A673 (cell line): Measurements from ENCODE around the gene TCF15. TPM values are rescaled to one million over a fixed set of nuclear protein-coding genes. Genes with fewer than 3 reads are reported as not detected.

Experiments used
- BruUV-seq: library from RNA; stranded (reverse); fragments of 400-500 nt; replicated peaks from 2 replicates; lab custom pipeline; 2021; lab: Mats Ljungman, UMichigan
- CTCF ChIA-PET: fragments of 300-600 bp; sonication (Branson Sonifier 250); formaldehyde crosslinking; loops from one replicate; lab custom pipeline; 2022; ENCODE audit warnings: antibody characterized with exemption; lab: Charles Lee
- POLR2A ChIA-PET: fragments of 300-600 bp; sonication (Branson Sonifier 250); formaldehyde crosslinking; loops from one replicate; lab custom pipeline; 2022; ENCODE audit warnings: antibody characterized with exemption; ENCODE audit not compliant: low non-redundant PET; lab: Charles Lee
- DNase-seq: peaks from one replicate; pipeline ENCODE4 v3.0.0-alpha.2; 2015; ENCODE audit warnings: low spot score
- H3K27ac ChIP-seq: fragments of 200-600 bp; sonication (generic); 2 replicates; pipeline ENCODE4 v1.5.1; 2016; ENCODE audit warnings: mixed run types, low read depth, mild to moderate bottlenecking, mixed read lengths, antibody characterized with exemption, low read length; ENCODE audit not compliant: poor library complexity, severe bottlenecking
- H3K27me3 ChIP-seq: fragments of 200-600 bp; sonication (generic); replicated peaks from 2 replicates; pipeline ENCODE4 v1.6.1; 2017; ENCODE audit warnings: mixed run types, low read depth, mild to moderate bottlenecking, mixed read lengths, antibody characterized with exemption, low read length; ENCODE audit not compliant: insufficient read depth, poor library complexity
- H3K36me3 ChIP-seq: fragments of 200-600 bp; sonication (generic); 2 replicates; pipeline ENCODE4 v1.6.1; 2016; ENCODE audit warnings: mixed run types, mild to moderate bottlenecking, mixed read lengths, antibody characterized with exemption, low read length; ENCODE audit not compliant: insufficient read depth, poor library complexity, severe bottlenecking
- H3K4me1 ChIP-seq: fragments of 200-600 bp; sonication (generic); 2 replicates; pipeline ENCODE4 v1.6.1; 2017; ENCODE audit warnings: mixed run types, mild to moderate bottlenecking, mixed read lengths, antibody characterized with exemption, low read length; ENCODE audit not compliant: insufficient read depth, poor library complexity, severe bottlenecking
- H3K4me3 ChIP-seq: fragments of 200-600 bp; sonication (generic); 2 replicates; pipeline ENCODE4 v1.5.1; 2016; ENCODE audit warnings: low read depth, mixed run types, mild to moderate bottlenecking, mixed read lengths, low read length; ENCODE audit not compliant: poor library complexity, severe bottlenecking
- H3K9me3 ChIP-seq: fragments of 200-600 bp; sonication (generic); 2 replicates; pipeline ENCODE4 v1.6.1; 2016; ENCODE audit warnings: mixed run types, low read depth, mild to moderate bottlenecking, mixed read lengths, antibody characterized with exemption, low read length; ENCODE audit not compliant: poor library complexity, severe bottlenecking
- CTCF ChIP-seq: fragments of 300-800, 200-600 bp; sonication (generic); conservative IDR thresholded peaks from 2 replicates; pipeline ENCODE4 v1.5.1; 2017; ENCODE audit warnings: low read depth, mild to moderate bottlenecking, antibody characterized with exemption, low read length, moderate library complexity, mixed read lengths
- EZH2 ChIP-seq: fragments of 200-600 bp; sonication (generic); IDR thresholded peaks from 2 replicates; pipeline ENCODE4 v1.6.1; 2017; ENCODE audit warnings: borderline replicate concordance, low read depth, mild to moderate bottlenecking, mixed read lengths, antibody characterized with exemption, low read length; ENCODE audit not compliant: poor library complexity, severe bottlenecking
- intact Hi-C: fragments of 100-400 bp; cut with micrococcal nuclease; formaldehyde crosslinking; loops from one replicate; pipeline ENCODE4 v1.10.0; 2022; ENCODE audit not compliant: unreplicated experiment
- total RNA-seq: library from RNA; stranded (reverse); gene quantifications from 2 replicates; pipeline ENCODE4 v1.2.3, GENCODE V29; 2021

The TCF15 gene
- total RNA-seq, 1 experiment from 2014 or later, result 0.24 TPM

GRCh38 chr20:637559-637958, 27.4 kb upstream of the TCF15 start:
- no TSS peak for BruUV-seq
- Histone ChIP-seq H3K9me3 (no peaks in the 10 kb centered on the region), H3K27me3 (no peaks in the 10 kb centered on the region), H3K27ac (no peak overlapping the region), H3K36me3 (no peaks in the 10 kb centered on the region), H3K4me1 (no peaks in the 10 kb centered on the region), H3K4me3 (no peak overlapping the region)
- TF ChIP-seq EZH2 (no peak), CTCF (no peak)
- ChIA-PET CTCF (no interaction called here), POLR2A (no interaction called here)
- DNase-seq, result no peak
- intact Hi-C loops, result no loop called here

DNA sequence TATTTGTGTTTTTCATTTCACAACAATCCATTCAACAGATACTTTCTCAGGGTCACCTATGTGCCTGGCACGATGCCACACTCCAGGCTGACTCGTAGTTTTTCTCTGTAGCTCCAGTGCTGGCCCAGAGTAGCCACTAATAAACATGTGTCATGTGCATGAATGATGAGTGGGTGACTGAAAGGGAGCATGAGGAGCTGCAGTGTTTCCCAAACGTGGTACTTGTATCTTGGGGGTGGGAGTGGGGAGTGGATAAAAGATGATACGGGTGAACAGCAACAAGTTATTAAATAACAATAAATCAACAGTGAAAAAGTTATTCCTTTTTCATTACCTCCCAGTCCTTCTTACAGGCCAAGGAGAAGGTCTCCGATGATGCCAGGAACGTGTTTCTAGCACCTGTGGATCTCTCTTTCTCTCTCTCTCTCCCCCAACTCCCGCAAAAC, 25.8 kb upstream of the TCF15 start:
- TF ChIP-seq CTCF, result no peak
- TF ChIP-seq EZH2, result no peak
- intact Hi-C loops, result no loop called here
- H3K4me1 ChIP-seq, result no peaks in the 10 kb centered on the region
- no peak overlapping the region for H3K4me3 ChIP-seq
- no peaks in the 10 kb centered on the region for H3K27me3 ChIP-seq
- ChIA-PET CTCF (no interaction called here), POLR2A (no interaction called here)
- no peak overlapping the region for H3K27ac ChIP-seq
- no peak for DNase-seq
- H3K9me3 ChIP-seq, result no peaks in the 10 kb centered on the region
- BruUV-seq, result no TSS peak
- no peaks in the 10 kb centered on the region for H3K36me3 ChIP-seq

GRCh38 chr20:635028-635892, 25.2 kb upstream of the TCF15 start:
- TF ChIP-seq CTCF (no peak), EZH2 (no peak)
- Histone ChIP-seq H3K4me1 (no peaks in the 10 kb centered on the region), H3K9me3 (no peaks in the 10 kb centered on the region), H3K27ac (no peak overlapping the region), H3K27me3 (no peaks in the 10 kb centered on the region), H3K36me3 (no peaks in the 10 kb centered on the region), H3K4me3 (no peak overlapping the region)
- intact Hi-C loops, result no loop called here
- CTCF ChIA-PET, result no interaction called here
- POLR2A ChIA-PET, result no interaction called here
- DNase-seq, result no peak
- BruUV-seq, result no TSS peak
